Neuron (in vitro differentiated cells): ENCODE measurements around the gene SLC48A1.

Source experiments
- H2AFZ ChIP-seq: one replicate; pipeline ENCODE4 v1.6.1; 2013; ENCODE audit warnings: low read depth, mild to moderate bottlenecking, inconsistent platforms, low read length, moderate library complexity
- H3K27me3 ChIP-seq: one replicate; pipeline ENCODE4 v1.6.1; 2013; ENCODE audit warnings: low read length; ENCODE audit not compliant: insufficient read depth
- H3K36me3 ChIP-seq: one replicate; pipeline ENCODE4 v1.6.1; 2013; ENCODE audit warnings: low read length; ENCODE audit not compliant: insufficient read depth
- H3K4me1 ChIP-seq: one replicate; pipeline ENCODE4 v1.6.1; 2013; ENCODE audit warnings: low read length; ENCODE audit not compliant: insufficient read depth
- H3K4me3 ChIP-seq: 2 replicates; pipeline ENCODE4 v1.5.1; 2013; ENCODE audit warnings: mild to moderate bottlenecking, low read length, moderate library complexity
- H3K9me3 ChIP-seq: one replicate; pipeline ENCODE4 v1.6.1; 2013; ENCODE audit warnings: low read length

SLC48A1 gene

GRCh38 chr12:47787596-47788319 lies 14.7 kb downstream of the SLC48A1 start:
- no peaks in the 10 kb centered on the region for H3K27me3 ChIP-seq
- H3K36me3 ChIP-seq = peaks cover 88% of the 10 kb centered on the region
- H3K4me3 ChIP-seq = no peak overlapping the region

GRCh38 chr12:47789141-47789540 lies 16.1 kb downstream of the SLC48A1 start:
- H3K36me3 ChIP-seq = peaks cover 85% of the 10 kb centered on the region
- H3K4me3 ChIP-seq = no peak overlapping the region
- H3K4me1 ChIP-seq = no peaks in the 10 kb centered on the region
- H3K27me3 ChIP-seq = no peaks in the 10 kb centered on the region
- H3K9me3 ChIP-seq = no peaks in the 10 kb centered on the region
- H2AFZ ChIP-seq = no peak overlapping the region

More at GRCh38 chr12:47787596-47788319, 14.7 kb downstream of the SLC48A1 start:
- Histone ChIP-seq H3K4me1 (no peaks in the 10 kb centered on the region), H3K9me3 (no peaks in the 10 kb centered on the region), H2AFZ (no peak overlapping the region)

- Histone ChIP-seq H3K4me3 (no peak overlapping the region), H3K9me3 (no peaks in the 10 kb centered on the region)
These were observed 16.9 kb downstream of the SLC48A1 start for GRCh38 chr12:47789712-47790489.

GRCh38 chr12:47790676-47791350 lies 17.8 kb downstream of the SLC48A1 start:
- H2AFZ ChIP-seq = no peak overlapping the region

More at GRCh38 chr12:47789712-47790489, 16.9 kb downstream of the SLC48A1 start:
- no peaks in the 10 kb centered on the region for H3K4me1 ChIP-seq
- no peaks in the 10 kb centered on the region for H3K27me3 ChIP-seq
- peaks cover 85% of the 10 kb centered on the region for H3K36me3 ChIP-seq
- no peak overlapping the region for H2AFZ ChIP-seq

GRCh38 chr12:47791351-47791746 lies 18.3 kb downstream of the SLC48A1 start:
- H3K36me3 ChIP-seq = peaks cover 80% of the 10 kb centered on the region
- H3K27me3 ChIP-seq = no peaks in the 10 kb centered on the region
- H3K4me1 ChIP-seq = no peaks in the 10 kb centered on the region
- no peak overlapping the region for H3K4me3 ChIP-seq
- no peak overlapping the region for H2AFZ ChIP-seq
- no peaks in the 10 kb centered on the region for H3K9me3 ChIP-seq

More at GRCh38 chr12:47790676-47791350, 17.8 kb downstream of the SLC48A1 start:
- Histone ChIP-seq H3K36me3 (peaks cover 81% of the 10 kb centered on the region), H3K4me1 (no peaks in the 10 kb centered on the region), H3K9me3 (no peaks in the 10 kb centered on the region), H3K27me3 (no peaks in the 10 kb centered on the region), H3K4me3 (no peak overlapping the region)

GRCh38 chr12:47791874-47792273 lies 18.8 kb downstream of the SLC48A1 start:
- Histone ChIP-seq H2AFZ (no peak overlapping the region), H3K36me3 (peaks cover 79% of the 10 kb centered on the region), H3K27me3 (no peaks in the 10 kb centered on the region), H3K9me3 (no peaks in the 10 kb centered on the region), H3K4me1 (no peaks in the 10 kb centered on the region), H3K4me3 (no peak overlapping the region)

- H3K36me3 ChIP-seq = peaks cover 68% of the 10 kb centered on the region
- no peak overlapping the region for H2AFZ ChIP-seq
- no peaks in the 10 kb centered on the region for H3K27me3 ChIP-seq
- no peaks in the 10 kb centered on the region for H3K9me3 ChIP-seq
- no peak overlapping the region for H3K4me3 ChIP-seq
- no peaks in the 10 kb centered on the region for H3K4me1 ChIP-seq
These were observed 20.1 kb downstream of the SLC48A1 start for GRCh38 chr12:47793015-47793681.

GRCh38 chr12:47794679-47795078 lies 21.6 kb downstream of the SLC48A1 start:
- H3K36me3 ChIP-seq = peaks cover 55% of the 10 kb centered on the region

GRCh38 chr12:47795121-47795813 lies 22.2 kb downstream of the SLC48A1 start:
- H3K36me3 ChIP-seq = peaks cover 50% of the 10 kb centered on the region
- no peak overlapping the region for H3K4me3 ChIP-seq
- no peaks in the 10 kb centered on the region for H3K27me3 ChIP-seq
- H2AFZ ChIP-seq = no peak overlapping the region
- no peaks in the 10 kb centered on the region for H3K4me1 ChIP-seq
- no peaks in the 10 kb centered on the region for H3K9me3 ChIP-seq

More at GRCh38 chr12:47794679-47795078, 21.6 kb downstream of the SLC48A1 start:
- Histone ChIP-seq H3K4me1 (no peaks in the 10 kb centered on the region), H3K4me3 (no peak overlapping the region), H3K9me3 (no peaks in the 10 kb centered on the region), H2AFZ (no peak overlapping the region), H3K27me3 (no peaks in the 10 kb centered on the region)

GRCh38 chr12:47795814-47796411 lies 22.9 kb downstream of the SLC48A1 start:
- Histone ChIP-seq H3K9me3 (no peaks in the 10 kb centered on the region), H3K4me3 (no peak overlapping the region), H3K27me3 (no peaks in the 10 kb centered on the region), H3K4me1 (no peaks in the 10 kb centered on the region), H2AFZ (no peak overlapping the region), H3K36me3 (peaks cover 44% of the 10 kb centered on the region)

GRCh38 chr12:47797441-47797840 lies 24.4 kb downstream of the SLC48A1 start:
- H3K36me3 ChIP-seq = peaks cover 35% of the 10 kb centered on the region
- H2AFZ ChIP-seq = no peak overlapping the region
- no peak overlapping the region for H3K4me3 ChIP-seq
- H3K27me3 ChIP-seq = no peaks in the 10 kb centered on the region
- H3K9me3 ChIP-seq = no peaks in the 10 kb centered on the region
- H3K4me1 ChIP-seq = no peaks in the 10 kb centered on the region

- peaks cover 30% of the 10 kb centered on the region for H3K36me3 ChIP-seq
- no peak overlapping the region for H3K4me3 ChIP-seq
- no peaks in the 10 kb centered on the region for H3K4me1 ChIP-seq
- no peaks in the 10 kb centered on the region for H3K9me3 ChIP-seq
- no peaks in the 10 kb centered on the region for H3K27me3 ChIP-seq
- H2AFZ ChIP-seq = no peak overlapping the region
These were observed 25.4 kb downstream of the SLC48A1 start for GRCh38 chr12:47798382-47798948.
